HG03432 (cell line): ENCODE results near the gene MRPL2.
"Not testable (repeated sequence)": the region's sequence is repeated elsewhere in the genome, so short reads cannot be mapped to it uniquely, and the experiment has no call there.

ENCODE experiments used
- ATAC-seq: cut with Tn5 transposase; IDR thresholded peaks from one replicate; pipeline ENCODE4 v1.9.1; 2021; ENCODE audit warnings: mild to moderate bottlenecking, moderate library complexity; ENCODE audit not compliant: unreplicated experiment

The MRPL2 gene

GRCh38 chr6:43053545-43054205 lies 5.6 kb downstream of the MRPL2 start, which contains the start of gene CUL7:
CUL7 (minus strand) TSS chr6:43053851; CDS start chr6:43052788, 1,063 bp downstream.
- ATAC-seq = peak; percentile 93

- ATAC-seq = peak; percentile 27
These were observed 6.2 kb downstream of the MRPL2 start for GRCh38 chr6:43052842-43053544.

GRCh38 chr6:43052225-43052841 lies 6.9 kb downstream of the MRPL2 start:
- no peak for ATAC-seq

GRCh38 chr6:43050981-43051380 lies 8.3 kb downstream of the MRPL2 start:
- ATAC-seq = no peak

- no peak for ATAC-seq
These were observed 11.2 kb downstream of the MRPL2 start for GRCh38 chr6:43047998-43048397.

GRCh38 chr6:43045371-43045930 lies 13.8 kb downstream of the MRPL2 start:
- no peak for ATAC-seq

GRCh38 chr6:43043310-43043709 lies 15.9 kb downstream of the MRPL2 start:
- no peak for ATAC-seq

GRCh38 chr6:43041475-43041874 lies 17.8 kb downstream of the MRPL2 start:
- ATAC-seq = not testable (repeated sequence)

GRCh38 chr6:43040542-43041257 lies 18.5 kb downstream of the MRPL2 start:
- no peak for ATAC-seq

- no peak for ATAC-seq
These were observed 20.5 kb downstream of the MRPL2 start for GRCh38 chr6:43038727-43039126.

GRCh38 chr6:43037706-43038105 lies 21.5 kb downstream of the MRPL2 start:
- ATAC-seq = no peak

- ATAC-seq = no peak
These were observed 22.0 kb downstream of the MRPL2 start for GRCh38 chr6:43037197-43037596.

GRCh38 chr6:43036712-43037111 lies 22.5 kb downstream of the MRPL2 start:
- no peak for ATAC-seq

GRCh38 chr6:43035495-43036194 lies 23.6 kb downstream of the MRPL2 start:
- no peak for ATAC-seq

GRCh38 chr6:43034190-43034525 lies 25.1 kb downstream of the MRPL2 start:
- no peak for ATAC-seq

- no peak for ATAC-seq
These were observed 25.6 kb downstream of the MRPL2 start for GRCh38 chr6:43033496-43034189.

GRCh38 chr6:43032326-43032725 lies 26.9 kb downstream of the MRPL2 start:
- no peak for ATAC-seq

- no peak for ATAC-seq
These were observed 30.1 kb downstream of the MRPL2 start for GRCh38 chr6:43029120-43029519.

GRCh38 chr6:43026365-43026764 lies 32.9 kb downstream of the MRPL2 start:
- no peak for ATAC-seq

- no peak for ATAC-seq
These were observed 34.8 kb downstream of the MRPL2 start for GRCh38 chr6:43024436-43024835.
